NCI-H82 treated with DMSO at 0.1 percent for 48 hours (cell line): Measurements from ENCODE around the gene AKAP8.
"Not testable (repeated sequence)": the region's sequence is repeated elsewhere in the genome, so short reads cannot be mapped to it uniquely, and the experiment has no call there.

Experiments
- DNase-seq: peaks from one replicate; lab custom pipeline; 2025; ENCODE audit not compliant: unreplicated experiment; lab: John Stamatoyannopoulos, UW

Gene AKAP8

DNA sequence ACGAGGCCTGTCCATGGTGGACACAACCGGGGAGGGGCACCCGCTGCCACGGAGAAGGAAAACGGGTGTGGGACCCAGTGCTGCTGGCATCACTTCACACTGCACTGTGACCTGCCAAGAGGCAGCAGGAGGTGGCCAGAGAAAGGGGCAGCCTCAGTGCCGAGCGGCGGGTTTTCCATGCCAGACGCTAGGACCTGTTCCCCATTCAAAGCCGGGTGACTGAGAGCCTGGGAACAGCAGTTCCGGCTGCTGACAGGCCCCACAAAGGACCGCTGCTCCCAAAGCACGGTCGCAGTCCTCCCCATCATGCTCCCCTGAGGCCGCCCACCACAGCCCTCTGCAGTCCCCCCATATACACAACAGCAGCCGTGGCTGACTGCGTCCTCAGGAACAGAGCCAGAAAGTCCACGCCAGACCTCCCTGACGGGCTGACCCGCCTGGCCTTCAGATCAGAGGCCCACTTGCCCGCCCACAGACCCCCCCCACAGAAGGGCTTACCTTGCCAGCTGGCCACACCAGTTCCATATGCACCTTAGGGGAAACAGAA is 5.4 kb downstream of the AKAP8 start:
- DNase-seq, result no peak

DNA sequence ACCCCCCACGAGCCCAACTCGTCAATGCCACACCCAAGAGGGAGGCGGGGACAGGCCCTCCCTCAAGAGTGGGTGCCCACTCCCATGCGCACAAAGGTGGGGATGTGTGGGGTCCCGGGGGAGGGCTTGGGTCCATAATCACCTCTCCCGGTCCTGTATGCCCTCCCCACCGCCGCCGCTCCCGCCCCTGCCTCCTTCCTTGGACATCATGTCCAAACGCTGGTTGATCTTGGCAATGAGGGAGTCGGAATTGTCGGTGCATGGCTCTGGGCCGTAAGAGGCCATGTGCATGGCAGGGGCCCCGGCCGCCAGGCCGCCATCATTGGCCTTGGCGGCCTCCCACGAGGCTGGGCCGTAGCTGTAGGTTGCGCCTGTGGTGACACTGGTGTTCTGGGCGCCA is 5.9 kb downstream of the AKAP8 start:
- no peak for DNase-seq

DNA sequence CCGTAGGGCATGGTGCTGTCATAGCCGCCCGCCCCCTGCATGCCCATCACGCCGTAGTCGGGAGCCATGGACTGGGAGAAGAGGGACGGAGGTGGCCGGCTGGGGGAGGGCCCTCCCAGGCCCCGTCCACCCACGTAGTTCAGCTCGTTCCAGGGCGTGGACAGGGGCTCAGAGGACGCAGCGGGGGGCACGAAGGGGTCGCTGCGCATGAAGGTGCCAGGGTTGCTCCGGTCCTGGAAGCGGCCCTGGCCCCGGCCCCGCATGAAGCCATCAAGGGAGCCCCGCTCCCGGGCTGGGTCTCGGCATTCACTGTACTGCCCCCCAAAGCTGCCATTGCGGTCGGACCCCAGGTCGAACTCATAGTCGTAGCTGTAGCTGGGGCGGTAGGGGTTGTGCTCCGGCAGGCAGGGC is 6.7 kb downstream of the AKAP8 start:
- no peak for DNase-seq

DNA sequence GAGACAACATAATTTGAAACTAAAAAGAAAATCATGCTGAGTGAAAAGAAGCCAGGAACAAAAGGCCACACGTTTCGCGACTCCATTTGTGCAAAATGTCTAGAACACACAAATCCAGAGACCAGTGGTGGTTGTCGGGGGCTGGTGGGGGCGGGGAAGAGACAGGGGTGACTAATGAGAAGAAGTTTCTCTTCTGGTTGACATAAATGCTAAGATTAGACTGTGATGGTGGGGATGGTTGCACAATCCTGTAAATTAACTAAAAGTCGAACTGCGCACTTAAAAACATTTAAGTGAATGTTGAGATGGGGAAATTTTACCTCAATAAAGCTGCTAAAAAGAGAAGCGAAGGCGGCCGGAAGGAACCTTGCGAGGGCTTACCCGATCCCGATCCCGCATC is 7.1 kb downstream of the AKAP8 start:
- no peak for DNase-seq

DNA sequence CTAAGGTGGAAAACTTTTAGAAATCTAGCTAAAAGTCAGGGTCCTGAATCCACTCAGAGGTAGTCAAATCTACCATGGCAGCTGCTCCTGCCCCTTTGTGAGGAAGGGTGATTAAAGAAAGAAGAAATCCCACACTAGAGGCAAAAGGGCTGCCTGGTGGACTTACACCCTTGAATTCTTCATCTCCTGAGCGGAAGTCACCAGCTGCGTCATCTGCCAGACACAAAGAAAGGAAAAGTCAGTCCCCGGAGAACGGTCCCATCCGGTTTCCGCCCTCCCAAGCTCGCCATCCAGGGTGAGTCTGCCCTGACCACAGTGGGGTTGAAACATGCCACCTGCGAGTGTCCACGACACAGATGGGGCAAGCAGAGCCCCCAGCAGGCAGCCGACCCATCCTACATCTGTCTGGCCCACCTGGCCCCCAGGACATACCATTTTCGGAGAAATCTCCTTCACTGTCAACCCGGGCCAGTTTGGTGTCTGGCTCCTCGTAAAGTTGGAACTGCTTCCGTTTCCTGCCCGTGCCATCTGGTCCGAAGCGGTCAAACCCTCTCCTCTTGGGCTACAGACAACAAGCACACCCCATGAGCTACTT is 7.7 kb downstream of the AKAP8 start:
- no peak for DNase-seq

DNA sequence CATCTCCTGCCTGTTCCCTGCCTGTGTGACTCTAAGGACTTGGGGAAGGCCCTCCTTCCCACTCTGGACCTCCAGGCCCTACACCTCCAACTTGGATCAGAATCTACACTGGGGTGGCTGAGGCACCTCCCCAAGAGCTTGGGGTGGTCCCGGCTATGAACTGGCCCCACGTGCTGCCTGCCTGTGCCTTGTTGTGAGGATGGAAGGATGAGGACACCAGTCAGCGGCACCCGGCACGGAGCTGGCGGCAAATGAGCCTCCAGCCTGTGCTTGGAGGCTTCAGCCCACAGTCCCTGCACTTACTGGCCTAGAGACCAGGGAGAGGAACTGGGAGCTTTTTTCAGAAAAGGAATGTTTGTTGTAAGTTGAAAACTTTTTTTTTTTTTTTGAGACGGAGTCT is 8.5 kb downstream of the AKAP8 start:
- no peak for DNase-seq

DNA sequence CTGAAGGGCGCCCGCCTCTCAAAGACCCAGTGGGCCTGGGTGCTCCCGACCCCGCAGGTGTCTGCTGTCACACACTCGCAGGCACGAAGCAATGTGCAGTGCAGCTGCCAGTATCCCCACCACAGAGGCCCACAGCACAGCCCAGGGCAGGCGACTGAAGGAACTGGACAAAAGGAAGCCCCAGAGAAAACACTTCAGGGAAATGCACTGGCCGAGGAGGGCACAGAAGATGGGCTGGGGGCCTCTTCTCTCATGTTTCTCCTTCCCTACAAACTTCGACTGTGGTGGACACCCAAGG is 10.0 kb downstream of the AKAP8 start:
- DNase-seq, result no peak

DNA sequence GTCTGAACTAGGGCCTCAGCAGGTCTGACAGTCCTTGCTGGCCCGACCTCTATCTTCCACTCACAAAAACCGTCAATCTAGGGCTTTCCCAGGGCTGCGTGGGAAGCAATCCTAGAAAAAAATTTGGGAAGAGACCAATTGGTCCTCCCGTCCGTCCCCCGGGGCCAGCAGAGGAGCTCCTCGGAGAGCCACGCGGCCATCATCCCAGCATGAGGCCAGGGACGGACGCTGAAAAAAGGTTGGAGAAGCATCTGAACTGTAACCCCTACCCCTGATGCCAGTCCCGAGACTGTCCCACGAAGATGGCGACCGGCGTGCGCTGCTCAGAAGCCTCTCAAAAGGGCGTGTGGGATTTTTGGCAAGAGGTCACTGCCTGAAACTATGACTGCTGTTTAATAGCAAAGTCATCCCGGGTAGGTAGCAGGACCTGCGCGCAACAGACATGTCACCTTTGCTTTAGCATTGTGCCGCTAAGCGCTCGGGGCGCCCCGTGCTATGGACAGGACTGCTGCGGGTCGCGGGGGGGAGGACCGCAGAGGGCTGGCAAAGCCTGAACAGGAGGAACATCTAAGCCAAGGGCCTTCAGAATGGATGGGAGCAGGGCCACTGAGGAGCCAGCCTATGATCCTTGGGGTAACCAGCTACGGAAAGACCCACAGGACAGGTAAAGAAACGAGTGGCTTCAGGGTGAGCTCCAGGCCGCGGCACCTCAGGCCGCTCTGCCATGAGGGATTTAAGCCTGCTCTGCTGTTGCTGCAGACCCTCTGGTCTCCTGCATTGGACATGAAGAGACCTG is 10.6 kb downstream of the AKAP8 start:
- DNase-seq, result no peak

DNA sequence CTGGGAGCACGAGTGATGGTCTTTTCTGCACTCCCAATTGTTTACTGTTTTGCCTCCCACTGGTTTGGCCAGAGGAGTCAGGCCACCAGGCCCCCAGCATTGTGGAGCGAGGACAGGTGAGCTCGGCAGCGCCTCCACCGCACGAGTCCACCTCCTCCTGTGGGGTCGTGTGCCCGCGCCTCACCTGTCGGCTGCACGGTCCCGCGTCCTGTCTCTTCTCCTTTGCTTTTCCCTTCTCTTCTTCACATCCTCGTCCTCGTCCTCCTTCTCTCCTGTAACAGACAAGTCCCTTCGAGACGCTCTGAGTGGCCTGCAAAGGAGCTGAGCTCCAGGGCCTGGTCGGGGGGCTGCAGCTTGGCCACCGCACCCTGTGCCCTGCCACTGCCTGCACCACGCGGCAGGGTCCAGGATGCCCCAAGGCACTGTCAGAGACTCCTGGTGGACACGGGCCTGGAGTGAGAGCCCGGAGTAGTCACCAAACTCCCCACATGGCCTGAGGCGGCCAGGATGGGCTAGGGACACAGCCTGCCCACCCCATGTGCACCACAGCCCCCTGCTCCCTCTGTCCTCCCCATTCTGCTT is 11.4 kb downstream of the AKAP8 start:
- no peak for DNase-seq

DNA sequence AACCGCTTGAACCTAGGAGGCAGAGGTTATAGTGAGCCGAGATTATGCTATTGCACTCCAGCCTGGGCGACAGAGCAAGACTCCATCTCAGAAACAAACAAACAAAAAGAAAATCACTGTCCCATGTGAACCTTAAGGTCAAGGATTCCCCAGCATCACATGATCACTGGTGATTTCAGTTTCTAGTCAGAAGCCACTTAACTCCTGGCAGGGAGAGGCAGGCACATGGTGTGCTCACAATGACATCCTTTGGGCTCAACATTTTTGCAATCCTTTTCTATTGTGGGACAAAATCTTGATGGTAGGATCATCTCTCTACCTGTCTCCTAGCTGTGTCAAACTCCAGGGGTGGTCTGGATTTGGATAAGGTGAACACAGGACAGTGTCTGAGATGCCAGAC is 12.1 kb downstream of the AKAP8 start:
- DNase-seq, result no peak

DNA sequence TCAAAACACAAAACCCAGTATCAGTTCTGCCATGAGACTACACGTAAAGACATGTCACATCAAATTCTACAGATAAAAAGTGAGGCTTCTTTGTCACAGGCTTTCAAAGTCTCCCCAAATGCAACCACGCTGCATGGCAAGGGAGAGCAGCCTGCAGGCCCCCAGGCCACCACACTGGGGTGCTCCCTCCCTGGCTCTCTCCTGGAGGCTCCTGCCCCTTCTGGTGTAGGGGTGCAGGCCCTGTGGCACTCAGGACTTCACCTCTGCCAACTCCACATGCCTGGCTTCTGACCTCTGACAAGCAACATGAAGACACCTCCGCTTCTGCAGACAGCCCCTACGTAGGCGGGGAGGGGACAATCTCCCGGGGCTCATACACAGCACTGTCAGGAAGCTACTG is 14.3 kb downstream of the AKAP8 start:
- no peak for DNase-seq

DNA sequence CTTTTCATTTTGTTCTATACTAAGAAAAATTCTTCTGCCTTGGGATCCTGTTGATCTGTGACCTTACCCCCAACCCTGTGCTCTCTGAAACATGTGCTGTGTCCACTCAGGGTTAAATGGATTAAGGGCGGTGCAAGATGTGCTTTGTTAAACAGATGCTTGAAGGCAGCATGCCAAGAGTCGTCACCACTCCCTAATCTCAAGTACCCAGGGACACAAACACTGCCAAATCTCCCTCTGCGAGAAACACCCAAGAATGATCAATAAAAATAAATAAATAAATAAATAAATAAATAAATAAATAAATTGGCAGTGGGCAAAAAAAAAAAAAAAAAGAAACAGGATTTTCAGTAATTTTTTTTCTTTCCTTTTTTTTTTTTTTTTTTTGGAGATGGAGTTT is 15.8 kb downstream of the AKAP8 start:
- peak; percentile 25 for DNase-seq

DNA sequence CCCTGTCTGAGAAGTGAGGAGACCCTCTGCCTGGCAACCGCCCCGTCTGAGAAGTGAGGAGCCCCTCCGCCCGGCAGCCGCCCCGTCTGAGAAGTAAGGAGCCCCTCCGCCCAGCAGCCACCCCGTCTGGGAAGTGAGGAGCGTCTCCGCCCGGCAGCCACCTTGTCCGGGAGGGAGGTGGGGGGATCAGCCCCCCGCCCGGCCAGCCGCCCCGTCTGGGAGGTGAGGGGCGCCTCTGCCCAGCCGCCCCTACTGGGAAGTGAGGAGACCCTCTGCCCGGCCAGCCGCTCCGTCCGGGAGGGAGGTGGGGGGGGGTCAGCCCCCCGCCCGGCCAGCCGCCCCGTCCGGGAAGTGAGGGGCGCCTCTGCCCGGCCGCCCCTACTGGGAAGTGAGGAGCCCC is 16.5 kb downstream of the AKAP8 start:
- not testable (repeated sequence) for DNase-seq

DNA sequence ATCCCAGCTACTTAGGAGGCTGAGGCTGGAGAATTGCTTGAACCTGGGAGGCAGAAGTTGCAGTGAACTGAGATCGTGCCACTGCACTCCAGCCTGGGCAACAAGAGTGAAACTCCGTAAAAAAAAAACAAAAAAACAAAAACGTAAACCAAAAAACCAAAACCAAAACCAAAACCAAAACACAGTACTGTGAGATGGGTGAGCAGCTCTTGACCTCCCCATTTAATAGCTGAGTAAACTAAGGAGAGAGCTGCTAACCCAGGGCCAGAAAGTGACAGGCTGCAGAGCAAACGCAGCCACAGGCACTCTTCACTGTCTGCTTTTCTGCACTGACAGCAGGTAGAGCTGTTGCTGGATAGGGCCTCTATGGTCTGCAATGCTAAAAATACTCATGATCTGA is 19.6 kb downstream of the AKAP8 start:
- DNase-seq, result not testable (repeated sequence)

DNA sequence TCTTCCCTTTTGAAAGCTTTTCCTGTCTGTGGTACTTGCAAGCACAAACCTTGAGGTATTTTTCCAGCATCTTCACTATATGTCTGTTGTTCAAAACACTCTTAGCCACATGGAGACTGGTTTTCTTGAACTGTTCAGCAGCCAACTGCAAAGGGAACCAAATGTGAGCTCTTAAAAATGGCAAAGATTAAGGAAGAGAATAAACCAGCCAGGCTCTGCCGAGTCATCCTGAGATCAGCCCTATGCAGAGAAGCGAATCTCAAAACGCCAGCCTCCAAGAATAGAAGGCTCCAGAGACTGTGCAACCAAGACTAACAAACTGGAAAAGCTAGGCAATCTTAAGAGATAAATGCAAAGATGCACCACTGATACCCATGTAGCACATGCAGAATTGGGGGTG is 20.7 kb downstream of the AKAP8 start:
- no peak for DNase-seq

DNA sequence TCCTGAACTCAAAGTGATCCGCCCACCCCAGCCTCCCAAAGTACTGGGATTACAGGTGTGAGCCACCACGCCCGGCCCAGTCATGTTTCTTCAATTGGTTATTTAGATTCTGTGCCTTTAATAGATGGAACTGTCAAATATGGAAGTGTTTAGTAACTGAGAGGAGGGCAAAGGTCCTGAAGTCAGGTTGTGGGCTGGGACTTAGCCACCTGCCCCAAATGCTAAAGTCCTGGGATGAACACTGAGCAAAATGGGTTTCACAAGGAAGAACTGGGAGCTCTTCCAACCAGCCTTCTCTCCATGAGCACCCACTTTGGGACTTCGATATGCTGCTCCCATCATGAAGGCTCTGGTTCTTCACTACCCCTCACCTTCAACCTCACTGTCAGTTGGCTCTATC is 21.7 kb downstream of the AKAP8 start:
- DNase-seq, result no peak

DNA sequence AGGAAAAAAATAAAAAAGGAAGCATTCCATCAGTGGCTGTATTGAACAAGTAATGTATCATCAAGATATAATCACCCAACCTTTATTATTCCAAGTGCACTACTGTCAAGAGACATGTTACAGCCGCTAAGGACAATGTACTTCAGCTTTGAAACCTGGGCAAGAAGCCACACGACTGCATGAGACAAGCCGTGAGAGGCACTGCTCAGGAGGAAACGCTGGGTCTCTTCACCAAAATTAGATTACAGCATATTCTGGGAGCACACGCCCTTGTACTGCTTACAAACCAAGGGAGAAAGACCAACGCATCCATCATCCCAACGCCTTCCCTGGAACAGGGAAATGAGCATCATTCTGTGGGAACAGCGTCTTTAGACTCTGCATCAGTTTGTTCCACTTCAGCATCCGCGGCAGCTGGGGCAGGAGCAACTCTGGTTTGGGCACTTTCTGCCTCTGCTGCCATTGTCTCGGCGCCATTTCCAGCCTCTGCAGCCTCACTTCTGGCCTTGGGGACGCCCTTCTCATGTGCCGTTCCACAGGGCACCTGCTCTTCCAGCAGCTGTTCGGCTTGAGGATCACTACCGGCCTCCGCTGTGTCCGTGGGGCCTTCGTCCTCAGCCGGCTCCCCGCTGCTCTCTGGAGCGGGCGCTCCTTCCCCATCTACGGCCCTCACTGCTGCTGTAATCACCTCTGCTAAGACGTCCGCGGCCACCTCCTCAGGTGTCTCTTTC is 24.9 kb downstream of the AKAP8 start:
- DNase-seq, result no peak

DNA sequence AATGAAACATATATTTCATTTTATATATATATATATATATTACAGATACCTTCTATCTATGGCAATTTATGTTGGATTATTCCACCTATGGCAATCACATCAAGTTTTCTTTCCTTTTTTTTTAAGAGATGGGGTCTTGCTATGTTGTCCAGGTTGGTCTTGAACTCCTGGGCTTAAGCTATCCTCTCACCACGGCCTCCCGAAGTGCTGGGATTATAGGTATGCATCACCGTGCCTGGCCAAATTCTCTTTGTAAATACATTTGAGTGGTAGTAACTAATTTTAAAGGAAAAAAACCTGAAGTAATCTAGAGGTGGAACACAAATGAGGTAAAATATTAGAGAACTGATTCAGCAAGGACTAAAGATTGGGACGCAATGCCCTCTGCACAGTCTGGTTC is 25.7 kb downstream of the AKAP8 start:
- no peak for DNase-seq

DNA sequence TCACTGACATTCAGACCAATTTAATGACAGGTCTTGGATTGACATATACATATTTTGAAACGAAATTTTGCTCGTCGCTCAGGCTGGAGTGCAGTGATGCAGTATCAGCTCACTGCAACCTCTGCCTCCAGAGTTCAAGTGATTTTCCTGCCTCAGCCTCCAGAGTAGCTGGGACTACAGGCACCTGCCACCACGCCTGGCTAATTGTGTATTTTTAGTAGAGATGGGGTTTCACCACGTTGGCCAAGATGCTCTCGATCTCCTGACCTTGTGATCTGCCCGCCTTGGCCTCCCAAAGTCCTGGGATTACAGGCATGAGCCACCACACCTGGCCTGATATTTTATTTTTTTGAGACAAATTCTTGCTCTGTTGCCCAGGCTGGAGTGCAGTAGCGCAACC is 27.1 kb downstream of the AKAP8 start:
- not testable (repeated sequence) for DNase-seq

DNA sequence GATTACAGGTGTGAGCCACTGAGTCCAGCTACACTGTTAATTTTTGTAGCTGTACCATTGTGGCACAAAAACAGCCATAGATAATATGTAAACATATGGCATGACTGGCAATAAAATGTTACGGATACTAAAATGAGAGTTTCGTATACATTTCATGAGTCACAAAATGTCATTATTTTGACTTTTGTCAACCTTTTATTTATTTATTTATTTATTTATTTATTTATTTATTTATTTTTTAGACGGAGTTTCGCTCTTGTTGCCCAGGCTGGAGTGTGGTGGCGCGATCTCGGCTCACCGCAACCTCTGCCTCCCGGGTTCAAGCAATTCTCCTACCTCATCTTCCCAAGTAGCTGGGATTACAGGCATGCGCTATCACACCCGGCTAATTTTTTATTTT is 38.3 kb downstream of the AKAP8 start:
- not testable (repeated sequence) for DNase-seq

DNA sequence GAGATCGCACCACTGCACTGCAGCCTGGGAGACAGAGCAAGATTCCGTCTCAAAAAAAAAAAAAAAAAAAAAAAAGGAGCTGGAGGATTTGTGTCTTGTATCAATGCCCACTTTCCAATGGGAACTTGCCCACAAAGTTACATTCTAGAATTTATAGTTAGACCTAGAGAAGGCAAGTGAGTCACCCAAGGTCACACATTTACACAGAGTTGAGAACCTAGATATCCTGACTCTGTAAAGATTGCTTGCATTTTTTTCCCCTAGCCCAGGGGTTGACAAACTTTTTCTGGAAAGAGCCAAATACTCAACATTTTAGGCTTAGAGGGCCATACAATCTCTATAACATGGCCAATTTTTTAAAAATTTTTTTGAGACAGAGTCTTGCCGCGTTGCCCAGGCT is 39.5 kb downstream of the AKAP8 start:
- DNase-seq, result no peak

DNA sequence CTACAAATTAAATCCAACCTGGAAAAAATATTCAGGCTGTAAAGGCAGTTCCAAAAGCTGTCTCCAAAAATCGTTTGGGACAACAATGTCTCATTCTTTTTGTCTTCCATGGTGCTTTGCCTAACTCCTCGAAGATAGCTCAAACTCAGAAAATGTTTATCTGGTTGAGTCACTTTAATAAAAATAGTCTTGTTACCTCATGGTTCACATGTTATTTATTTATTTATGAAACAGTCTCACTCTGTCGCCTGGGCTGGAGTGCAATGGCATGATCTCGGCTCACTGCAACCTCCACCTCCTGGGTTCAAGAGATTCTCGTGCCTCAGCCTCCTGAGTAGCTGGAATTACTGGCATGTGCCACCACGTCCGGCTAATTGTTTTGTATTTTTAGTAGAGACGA is 42.4 kb downstream of the AKAP8 start:
- no peak for DNase-seq
